LNCAP (cell line): Measurements from ENCODE around the gene WNK2.

Experiments
- CTCF ChIP-seq: fragments of 450-650 bp; IDR thresholded peaks from 2 replicates; pipeline ENCODE4 v1.5.1; 2017; ENCODE audit warnings: mild to moderate bottlenecking

The WNK2 gene

GRCh38 chr9:93141771-93142483 is 42.0 kb upstream of the WNK2 start:
- no peak for TF ChIP-seq CTCF

GRCh38 chr9:93143830-93144530 is 40.0 kb upstream of the WNK2 start:
- TF ChIP-seq CTCF, result no peak

GRCh38 chr9:93147632-93148031 is 36.3 kb upstream of the WNK2 start:
- TF ChIP-seq CTCF, result no peak

- TF ChIP-seq CTCF, result no peak
Observed at GRCh38 chr9:93148721-93149120, 35.2 kb upstream of the WNK2 start.

- TF ChIP-seq CTCF, result no peak
Observed at GRCh38 chr9:93149361-93149760, 34.6 kb upstream of the WNK2 start.

GRCh38 chr9:93151097-93151784 is 32.7 kb upstream of the WNK2 start:
- TF ChIP-seq CTCF, result no peak

- TF ChIP-seq CTCF, result peak; percentile 83
Observed at GRCh38 chr9:93154293-93154903, 29.5 kb upstream of the WNK2 start.
